ENCODE data around the gene RPGRIP1.
"Not testable (repeated sequence)": the region's sequence is repeated elsewhere in the genome, so short reads cannot be mapped to it uniquely, and the experiment has no call there.

The RPGRIP1 gene

DNA sequence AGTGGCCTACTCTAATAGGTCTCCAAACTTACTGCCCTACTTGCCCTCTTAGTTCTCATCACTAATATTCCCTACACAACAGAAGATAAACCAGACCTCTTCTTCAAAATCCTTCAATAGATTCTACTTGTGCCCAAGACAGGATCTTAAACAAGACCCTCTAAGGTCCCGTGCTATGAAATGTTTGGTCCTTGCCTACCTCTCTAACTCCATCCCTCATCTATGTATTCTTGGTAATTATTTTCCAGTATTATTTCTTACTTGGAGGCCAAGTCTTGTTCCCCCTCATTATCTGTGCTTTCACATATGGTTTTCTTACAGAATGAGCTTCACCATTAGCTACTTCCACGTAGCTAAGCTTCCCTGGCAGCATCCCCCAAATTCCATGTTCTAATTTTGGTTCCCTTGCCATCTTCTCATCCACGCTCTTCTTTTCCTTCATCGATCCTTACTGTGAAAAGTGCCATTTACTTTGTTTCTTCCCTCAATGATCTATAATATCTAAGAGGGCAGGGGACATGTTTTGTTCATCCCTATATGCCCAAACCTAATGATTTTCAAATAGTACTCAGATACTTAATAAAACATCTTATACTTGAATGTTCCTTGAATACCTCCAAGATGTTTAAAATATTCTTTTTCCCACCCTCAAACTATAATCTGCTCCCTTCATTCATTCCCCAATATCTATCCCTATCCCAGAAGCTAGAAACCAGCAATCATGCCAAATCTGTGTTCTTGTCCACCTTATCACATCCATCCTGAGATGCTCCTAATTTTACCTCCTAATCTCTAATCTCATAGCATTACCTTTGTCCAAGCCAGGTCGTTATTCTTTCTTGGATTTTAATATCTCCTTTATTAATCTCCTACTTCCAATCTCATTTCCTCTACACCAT lies 20.7 kb upstream of the RPGRIP1 start:
- DNase-seq, result no peak

DNA sequence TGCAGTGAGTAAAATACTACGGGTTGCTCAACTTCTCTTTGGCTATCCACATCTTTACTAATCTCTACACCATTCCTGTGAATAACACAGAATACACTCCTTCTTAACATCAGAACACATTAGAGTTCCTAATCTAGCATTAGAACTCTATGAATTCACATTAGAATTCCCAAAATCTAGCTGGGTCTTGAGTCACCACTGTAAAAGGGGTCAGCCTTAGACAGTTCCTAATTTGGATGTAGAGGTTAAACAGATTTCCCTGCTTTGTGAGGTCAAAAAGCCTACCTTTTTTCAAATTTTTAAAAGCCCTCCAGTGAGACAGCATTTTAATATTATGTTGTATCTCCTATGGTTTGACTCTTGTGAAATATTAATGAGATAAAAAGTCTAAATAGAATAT lies 18.1 kb upstream of the RPGRIP1 start:
- DNase-seq, result no peak

GRCh38 chr14:21262410-21262809 lies 17.5 kb upstream of the RPGRIP1 start:
- no peak for DNase-seq

DNA sequence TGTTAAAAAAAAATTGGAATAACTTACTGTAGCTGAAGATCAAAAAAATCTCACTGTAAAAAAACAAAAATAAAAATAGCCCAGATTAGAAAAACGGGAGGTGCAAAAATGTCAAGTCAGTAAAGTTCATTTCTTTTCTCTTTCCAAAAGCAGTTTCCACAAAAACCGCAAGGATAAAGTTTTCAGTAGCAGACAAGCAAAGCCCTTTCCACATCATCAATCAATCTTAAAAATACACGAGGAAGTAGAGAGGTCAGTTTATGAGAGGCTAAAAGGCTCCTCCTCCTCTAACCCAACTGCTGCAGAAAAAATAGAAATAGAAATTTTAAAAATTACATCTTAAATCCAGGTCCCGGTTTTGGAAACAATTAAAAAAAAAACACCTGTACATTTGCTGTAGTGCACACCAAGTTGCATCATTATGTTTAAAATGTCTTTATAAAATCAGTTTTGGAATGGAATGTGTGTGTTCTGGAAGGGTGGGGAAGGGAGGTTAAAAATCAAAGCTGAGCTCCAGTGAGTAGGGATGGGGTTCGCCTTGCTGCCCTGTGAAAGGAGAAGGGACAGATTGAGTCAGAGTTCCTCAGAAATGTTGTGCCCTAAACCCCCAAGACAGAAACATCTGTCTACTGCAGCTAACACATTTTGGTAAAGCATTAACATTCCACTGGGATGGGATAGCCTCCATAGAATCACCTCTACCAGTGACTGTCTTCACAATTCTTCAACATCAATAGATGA lies 16.4 kb upstream of the RPGRIP1 start:
- no peak for DNase-seq

DNA sequence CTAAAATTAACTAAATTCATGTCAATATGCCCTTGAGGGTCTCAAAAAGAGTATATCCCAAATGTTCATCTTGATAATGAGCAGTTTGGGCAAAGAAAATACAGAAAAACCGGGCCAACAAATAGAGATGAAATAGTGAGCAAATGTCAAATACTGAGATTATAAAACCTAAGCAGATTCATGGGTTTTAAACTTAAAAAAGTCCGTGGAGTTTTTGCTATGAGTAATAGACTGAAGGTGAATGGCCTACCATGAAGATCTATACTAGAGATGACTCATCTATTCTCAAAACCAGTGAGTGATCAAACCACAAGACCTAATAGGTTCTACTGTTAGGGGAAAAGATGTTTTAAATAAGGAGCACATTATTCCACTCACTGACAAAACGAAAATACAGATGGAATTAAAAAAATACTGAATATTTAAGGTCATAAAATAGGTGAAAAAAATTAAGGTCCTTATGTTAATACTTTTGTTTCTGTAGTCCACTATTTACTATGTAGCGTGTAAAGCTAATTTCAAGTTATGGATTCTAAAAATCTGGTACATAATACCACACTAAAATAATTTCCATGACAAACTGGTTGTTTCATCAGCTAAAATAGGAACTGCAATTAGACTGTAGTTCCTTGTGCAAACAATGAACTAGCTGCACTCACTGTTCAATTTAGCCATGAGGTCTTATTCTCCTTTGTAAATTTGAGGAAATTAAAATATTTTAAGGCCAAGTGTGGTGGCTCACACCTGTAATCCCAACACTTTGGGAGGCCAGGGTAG lies 15.7 kb upstream of the RPGRIP1 start:
- DNase-seq, result no peak

- no peak for DNase-seq
These were observed 12.4 kb upstream of the RPGRIP1 start for GRCh38 chr14:21267431-21267845.

- no peak for DNase-seq
These were observed 11.8 kb upstream of the RPGRIP1 start for GRCh38 chr14:21267886-21268616.

GRCh38 chr14:21268617-21269251 lies 11.1 kb upstream of the RPGRIP1 start:
- DNase-seq, result no peak

DNA sequence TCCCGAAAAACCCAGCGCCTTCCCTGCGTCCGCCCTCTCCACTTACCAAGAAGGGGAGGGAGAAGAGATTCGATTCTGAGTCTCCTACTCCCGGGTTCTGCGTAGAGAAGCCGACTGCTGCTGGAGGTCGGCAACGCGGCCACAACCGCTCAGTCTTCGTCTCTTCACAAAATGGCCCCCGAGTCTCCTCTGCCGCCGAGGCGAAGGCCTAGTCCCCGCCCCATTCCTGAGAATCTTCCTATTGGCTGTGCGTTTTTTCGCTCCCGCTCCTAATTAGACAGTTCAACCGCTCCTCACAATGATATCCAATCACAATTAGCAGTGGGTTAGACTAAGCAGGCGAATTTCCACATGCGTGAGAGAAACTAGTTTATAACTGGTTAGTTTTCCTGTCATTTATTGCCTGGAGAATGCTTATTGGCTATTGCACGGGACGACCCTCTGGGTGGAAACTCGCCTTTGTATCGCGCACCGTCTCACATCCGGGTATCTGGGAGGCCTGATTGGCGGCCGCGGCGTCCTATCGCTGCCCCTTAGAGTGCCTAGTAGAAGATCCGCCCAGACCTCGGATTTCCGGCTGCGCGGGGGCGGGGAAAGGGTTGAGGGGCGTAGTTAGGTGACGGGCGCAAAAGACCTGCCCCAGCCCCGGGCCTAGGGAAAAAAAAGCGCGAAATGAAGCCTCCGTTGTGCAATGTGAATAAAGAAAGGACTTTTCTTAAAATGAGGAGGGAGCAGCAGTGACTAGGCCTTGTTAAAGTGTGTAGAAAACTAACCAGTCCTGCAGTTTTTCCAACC lies 10.4 kb upstream of the RPGRIP1 start, which contains the start of gene HNRNPC:
HNRNPC (minus strand) TSS at position 191 of the 795 bp plus-strand sequence. CDS start 35,249 bp downstream, outside the sequence.
- peak; percentile 100 for DNase-seq

DNA sequence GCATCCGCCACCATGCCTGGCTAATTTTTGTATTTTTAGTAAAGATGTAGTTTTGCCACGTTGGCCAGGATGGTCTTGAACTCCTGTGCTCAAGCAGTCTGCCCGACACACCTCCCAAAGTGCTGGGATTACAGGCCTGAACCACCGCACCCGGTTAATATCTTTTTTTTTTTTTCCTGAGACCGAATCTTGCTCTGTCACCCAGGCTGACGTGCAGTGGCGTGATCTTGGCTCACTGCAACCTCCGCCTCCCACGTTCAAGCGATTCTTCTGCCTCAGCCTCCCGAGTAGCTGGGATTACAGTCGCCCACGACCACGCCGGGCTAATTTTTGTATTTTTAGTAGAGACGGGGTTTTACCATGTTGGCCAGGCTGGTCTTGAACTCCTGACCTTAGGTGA lies 7.2 kb upstream of the RPGRIP1 start:
- DNase-seq, result not testable (repeated sequence)

DNA sequence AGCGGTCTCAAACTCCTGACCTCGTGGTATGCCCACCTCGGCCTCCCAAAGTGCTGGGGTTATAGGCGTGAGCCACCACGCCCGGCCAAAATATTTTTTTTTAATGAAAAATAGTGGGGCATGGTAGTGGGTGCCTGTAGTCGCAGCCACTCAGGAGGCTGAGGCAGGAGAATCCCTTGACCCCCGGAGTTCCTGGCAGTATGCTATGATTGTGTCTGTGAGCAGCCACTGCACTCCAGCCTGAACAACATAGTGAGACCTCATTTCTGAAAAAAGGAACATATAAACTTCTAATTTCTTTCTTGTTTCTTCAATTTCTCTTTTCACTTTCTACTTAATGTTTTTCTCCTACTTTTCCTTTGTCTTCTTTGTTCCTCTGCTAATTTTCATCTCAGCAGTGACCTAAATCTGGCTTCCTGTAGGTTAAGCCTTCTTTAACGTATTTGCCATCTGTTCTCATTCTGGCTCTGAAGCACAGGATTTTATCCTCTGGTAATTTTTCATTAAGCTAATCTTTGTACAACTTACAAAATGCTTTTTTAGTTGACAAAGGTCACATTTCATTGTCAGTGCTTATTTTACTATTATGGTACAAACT lies 4.5 kb upstream of the RPGRIP1 start:
- no peak for DNase-seq

GRCh38 chr14:21278632-21279031 lies 1.3 kb upstream of the RPGRIP1 start:
- DNase-seq, result no peak

- not testable (repeated sequence) for DNase-seq
These were observed 2.0 kb downstream of the RPGRIP1 start for GRCh38 chr14:21281917-21282316.

DNA sequence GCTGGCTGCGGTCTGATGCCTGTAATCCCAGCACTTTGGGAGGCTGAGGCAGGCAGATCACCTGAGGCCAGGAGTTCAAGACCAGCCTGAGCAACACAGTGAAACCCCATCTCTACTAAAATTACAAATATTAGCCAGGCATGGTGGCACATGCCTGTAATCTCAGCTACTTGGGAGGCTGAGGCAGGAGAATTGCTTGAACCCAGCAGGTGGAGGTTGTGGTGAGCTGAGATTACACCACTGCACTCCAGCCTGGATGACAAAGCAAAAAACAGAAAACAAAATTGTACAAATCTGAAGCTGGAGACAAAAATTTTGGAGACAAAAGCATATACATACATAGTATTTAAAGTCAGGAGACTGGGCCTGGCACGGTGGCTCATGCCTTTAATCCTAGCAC lies 6.6 kb downstream of the RPGRIP1 start:
- DNase-seq, result not testable (repeated sequence)

DNA sequence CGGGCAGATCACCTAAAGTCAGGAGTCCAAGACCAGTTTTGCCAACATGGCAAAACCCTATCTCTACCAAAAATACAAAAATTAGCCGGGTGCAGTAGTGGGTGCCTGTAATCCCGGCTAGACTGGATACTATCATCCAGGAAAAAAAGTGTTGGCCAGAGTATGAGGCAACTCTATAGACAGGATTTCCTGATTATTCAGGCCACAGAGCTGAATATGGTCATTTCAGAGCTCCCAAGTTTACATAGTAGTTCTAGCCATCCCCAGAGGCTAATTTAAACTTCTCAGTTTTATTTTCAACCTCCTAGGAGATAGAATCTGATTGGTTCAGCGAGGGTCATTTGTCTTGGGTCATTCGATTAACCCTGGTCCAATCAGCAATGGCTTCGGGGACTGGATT lies 7.3 kb downstream of the RPGRIP1 start:
- no peak for DNase-seq

DNA sequence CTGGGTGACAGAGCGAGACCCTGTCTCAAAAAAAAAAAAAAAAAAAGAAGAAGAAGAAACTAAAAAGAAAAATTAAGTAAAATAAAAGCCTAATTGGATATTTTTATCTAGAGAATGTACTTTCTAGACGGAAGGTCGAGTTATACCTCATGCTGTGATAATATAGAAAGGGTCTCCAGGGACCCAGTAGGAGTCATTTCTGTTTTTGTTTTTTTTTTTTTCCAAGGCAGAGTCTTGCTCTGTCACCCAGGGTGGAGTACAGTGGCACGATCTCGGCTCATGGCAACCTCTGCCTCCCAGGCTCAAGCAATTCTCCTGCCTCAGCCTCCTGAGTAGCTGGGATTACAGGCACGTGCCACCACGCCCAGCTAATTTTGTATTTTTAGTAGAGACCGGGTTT lies 14.1 kb downstream of the RPGRIP1 start:
- not testable (repeated sequence) for DNase-seq

DNA sequence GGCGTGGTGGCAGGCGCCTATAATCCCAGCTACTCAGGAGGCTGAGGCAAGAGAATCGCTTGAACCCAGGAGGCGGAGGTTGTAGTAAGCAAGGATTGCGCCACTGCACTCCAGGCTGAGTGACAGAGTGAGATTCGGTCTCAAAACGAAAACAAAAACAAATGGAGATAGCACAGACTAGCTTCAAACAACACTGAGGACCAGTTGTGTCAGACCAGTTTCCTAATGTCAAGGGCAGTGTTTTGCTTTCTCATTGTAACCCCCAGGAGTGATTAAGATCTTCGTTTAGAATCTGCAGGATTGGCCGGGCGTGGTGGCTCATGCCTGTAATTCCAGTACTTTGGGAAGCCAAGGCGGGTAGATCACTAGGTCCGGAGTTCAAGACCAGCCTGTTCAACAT lies 18.5 kb downstream of the RPGRIP1 start:
- no peak for DNase-seq

- no peak for DNase-seq
These were observed 19.8 kb downstream of the RPGRIP1 start for GRCh38 chr14:21299562-21300130.

DNA sequence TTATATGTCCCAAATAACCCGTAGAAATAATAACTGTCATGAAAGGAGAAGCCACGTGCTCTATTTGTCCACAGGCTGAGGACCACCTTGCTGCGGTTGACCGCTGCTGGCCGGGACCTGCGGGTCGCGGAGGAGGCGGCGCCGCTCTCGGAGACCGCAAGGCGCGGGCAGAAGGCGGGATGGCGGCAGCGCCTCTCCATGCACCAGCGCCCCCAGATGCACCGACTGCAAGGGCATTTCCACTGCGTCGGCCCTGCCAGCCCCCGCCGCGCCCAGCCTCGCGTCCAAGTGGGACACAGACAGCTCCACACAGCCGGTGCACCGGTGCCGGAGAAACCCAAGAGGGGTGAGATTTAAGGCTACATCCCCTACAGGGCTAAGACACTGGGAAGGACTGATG lies 21.0 kb downstream of the RPGRIP1 start:
- DNase-seq, result peak; percentile 1

Measured in effector CD8-positive, alpha-beta T cell (primary cell).